ENCODE measurements around the gene RYR2. TPM values are rescaled to one million over a fixed set of nuclear protein-coding genes. Genes with fewer than 3 reads are reported as not detected.

The RYR2 gene
- total RNA-seq, 1 donor from 2014 or later: 47.0 TPM

- no peak overlapping the region for H3K4me3 Mint-ChIP-seq (ENCODE audit: unreplicated experiment)
- H3K4me1 Mint-ChIP-seq (ENCODE audit: low read depth, unreplicated experiment): peaks cover 3% of the 10 kb centered on the region
- TF ChIP-seq CTCF (IDR thresholded peaks at IDR 0.05; ENCODE audit: partially characterized antibody, unreplicated experiment): no peak
- H3K9me3 Mint-ChIP-seq (ENCODE audit: unreplicated experiment): peaks cover 6% of the 10 kb centered on the region
- no peaks in the 10 kb centered on the region for H3K27me3 Mint-ChIP-seq (ENCODE audit: unreplicated experiment)
- no peak for DNase-seq
- H3K36me3 Mint-ChIP-seq (ENCODE audit: unreplicated experiment): peaks cover 6% of the 10 kb centered on the region
- H3K27ac Mint-ChIP-seq (ENCODE audit: unreplicated experiment): no peak overlapping the region
Observed at GRCh38 chr1:237664348-237664747, 622.4 kb downstream of the RYR2 start.

- no peak overlapping the region for H3K4me3 Mint-ChIP-seq (ENCODE audit: unreplicated experiment)
- no peak for DNase-seq
- H3K27me3 Mint-ChIP-seq (ENCODE audit: unreplicated experiment): no peaks in the 10 kb centered on the region
- H3K9me3 Mint-ChIP-seq (ENCODE audit: unreplicated experiment): peaks cover 2% of the 10 kb centered on the region
- TF ChIP-seq CTCF (IDR thresholded peaks at IDR 0.05; ENCODE audit: partially characterized antibody, unreplicated experiment): no peak
- peaks cover 6% of the 10 kb centered on the region for H3K36me3 Mint-ChIP-seq (ENCODE audit: unreplicated experiment)
- H3K4me1 Mint-ChIP-seq (ENCODE audit: low read depth, unreplicated experiment): peaks cover 5% of the 10 kb centered on the region
- no peak overlapping the region for H3K27ac Mint-ChIP-seq (ENCODE audit: unreplicated experiment)
Observed at GRCh38 chr1:237670302-237670701, 628.3 kb downstream of the RYR2 start.

GRCh38 chr1:237671262-237671661 lies 629.3 kb downstream of the RYR2 start:
- TF ChIP-seq CTCF (IDR thresholded peaks at IDR 0.05; ENCODE audit: partially characterized antibody, unreplicated experiment): no peak
- peaks cover 6% of the 10 kb centered on the region for H3K36me3 Mint-ChIP-seq (ENCODE audit: unreplicated experiment)
- H3K4me1 Mint-ChIP-seq (ENCODE audit: low read depth, unreplicated experiment): peaks cover 9% of the 10 kb centered on the region
- no peak overlapping the region for H3K27ac Mint-ChIP-seq (ENCODE audit: unreplicated experiment)
- H3K9me3 Mint-ChIP-seq (ENCODE audit: unreplicated experiment): peaks cover 2% of the 10 kb centered on the region
- no peak overlapping the region for H3K4me3 Mint-ChIP-seq (ENCODE audit: unreplicated experiment)
- no peaks in the 10 kb centered on the region for H3K27me3 Mint-ChIP-seq (ENCODE audit: unreplicated experiment)
- no peak for DNase-seq

GRCh38 chr1:237671935-237672334 lies 630.0 kb downstream of the RYR2 start:
- no peaks in the 10 kb centered on the region for H3K27me3 Mint-ChIP-seq (ENCODE audit: unreplicated experiment)
- H3K9me3 Mint-ChIP-seq (ENCODE audit: unreplicated experiment): peaks cover 2% of the 10 kb centered on the region
- TF ChIP-seq CTCF (IDR thresholded peaks at IDR 0.05; ENCODE audit: partially characterized antibody, unreplicated experiment): no peak
- H3K36me3 Mint-ChIP-seq (ENCODE audit: unreplicated experiment): peaks cover 6% of the 10 kb centered on the region
- no peak overlapping the region for H3K4me3 Mint-ChIP-seq (ENCODE audit: unreplicated experiment)
- no peak overlapping the region for H3K27ac Mint-ChIP-seq (ENCODE audit: unreplicated experiment)
- peaks cover 9% of the 10 kb centered on the region for H3K4me1 Mint-ChIP-seq (ENCODE audit: low read depth, unreplicated experiment)
- no peak for DNase-seq

- Mint-ChIP-seq H3K4me3 (ENCODE audit: unreplicated experiment) (no peak overlapping the region), H3K27ac (ENCODE audit: unreplicated experiment) (no peak overlapping the region), H3K27me3 (ENCODE audit: unreplicated experiment) (no peaks in the 10 kb centered on the region), H3K9me3 (ENCODE audit: unreplicated experiment) (peaks cover 2% of the 10 kb centered on the region), H3K36me3 (ENCODE audit: unreplicated experiment) (peaks cover 6% of the 10 kb centered on the region), H3K4me1 (ENCODE audit: low read depth, unreplicated experiment) (peaks cover 9% of the 10 kb centered on the region)
- DNase-seq: no peak
- TF ChIP-seq CTCF (IDR thresholded peaks at IDR 0.05; ENCODE audit: partially characterized antibody, unreplicated experiment): no peak
Observed at GRCh38 chr1:237672748-237673147, 630.8 kb downstream of the RYR2 start.
